Esophagus squamous epithelium (tissue), 4 donors: ENCODE measurements around the gene LINC01488.

ENCODE experiments used
- CTCF ChIP-seq, 6 experiments: fragments of 450-650 bp in 4 of 6; fragments of 200-600 bp in 2 of 6; sonication (generic) in 2 of 6; IDR thresholded peaks; one replicate each; pipeline ENCODE4 v1.5.1; 2016 to 2019; ENCODE audit warnings: antibody characterized with exemption in 6 of 6, mild to moderate bottlenecking in 4 of 6, moderate library complexity in 4 of 6
- POLR2A ChIP-seq, 4 donors: fragments of 450-650 bp; IDR thresholded peaks; one replicate each; pipeline ENCODE4 v1.6.1; 2017; ENCODE audit warnings: antibody characterized with exemption in 4 of 4, mild to moderate bottlenecking in 4 of 4, moderate library complexity in 3 of 4

GRCh38 chr11:69445131-69445470 is 36.4 kb upstream of the LINC01488 start:
- no peak for TF ChIP-seq POLR2A (IDR thresholded peaks at IDR 0.05)
- no peak for TF ChIP-seq CTCF (IDR thresholded peaks at IDR 0.05)
